Natural killer cell treated with Interleukin-12 subunit alpha and Interleukin-12 subunit beta and Interleukin-15 and Interleukin-18, amount 100 ng/mL, for 72 hours (primary cell): ENCODE data around the gene C3. TPM values are rescaled to one million over a fixed set of nuclear protein-coding genes. Genes with fewer than 3 reads are reported as not detected.
A peak's percentile ranks its signal among the peaks of the same experiment; 100 is the strongest.
"Not testable (repeated sequence)": the region's sequence is repeated elsewhere in the genome, so short reads cannot be mapped to it uniquely, and the experiment has no call there.

Experiments used
- ATAC-seq, 2 donors: fragments of 150-1000 bp; cut with Tn5 transposase in 1 of 2; sonication (Bioruptor Pico), chemical (Tn5 transposase) in 1 of 2; 2 replicates each; pipeline ENCODE4 v1.10.0; 2021
- DNase-seq: peaks from one replicate; pipeline ENCODE4 v3.0.0; 2022; ENCODE audit warnings: low spot score
- H3K27ac Mint-ChIP-seq, 2 donors: 1 replicate in 1 of 2; 2 replicates in 1 of 2; pipeline ENCODE4 v1.8.0; 2022; ENCODE audit warnings: mixed read lengths in 2 of 2, mild to moderate bottlenecking in 1 of 2, moderate library complexity in 1 of 2
- H3K27me3 Mint-ChIP-seq, 2 donors: 1 replicate in 1 of 2; 2 replicates in 1 of 2; pipeline ENCODE4 v1.8.0; 2022; ENCODE audit warnings: mixed read lengths in 2 of 2
- H3K36me3 Mint-ChIP-seq: one replicate; pipeline ENCODE4 v1.8.0; 2022; ENCODE audit warnings: mixed read lengths
- H3K4me1 Mint-ChIP-seq, 2 donors: 1 replicate in 1 of 2; 2 replicates in 1 of 2; pipeline ENCODE4 v1.8.0; 2022; ENCODE audit warnings: low read depth in 2 of 2, mixed read lengths in 2 of 2, mild to moderate bottlenecking in 1 of 2
- H3K4me3 Mint-ChIP-seq: one replicate; pipeline ENCODE4 v1.8.0; 2022; ENCODE audit warnings: mixed read lengths
- H3K9me3 Mint-ChIP-seq: 2 replicates; pipeline ENCODE4 v1.8.0; 2022; ENCODE audit warnings: mixed read lengths
- total RNA-seq, 2 donors: library from RNA; stranded (reverse); gene quantifications; one replicate each; pipeline ENCODE4 v1.2.3, GENCODE V29; 2022

C3 gene
- total RNA-seq, 2 donors from 2014 or later = 3.5 to 9.2 TPM

GRCh38 chr19:6679139-6679538 lies 41.3 kb downstream of the C3 start:
- DNase-seq = no peak
- H3K4me1 Mint-ChIP-seq = peaks cover 37 to 45% of the 10 kb centered on the region in 2 donors
- H3K4me3 Mint-ChIP-seq = no peak overlapping the region

GRCh38 chr19:6678690-6679109 lies 41.8 kb downstream of the C3 start:
- Mint-ChIP-seq H3K4me1 (peaks cover 39 to 47% of the 10 kb centered on the region in 2 donors), H3K9me3 (peaks cover 4% of the 10 kb centered on the region), H3K27me3 (peaks cover 0 to 2% of the 10 kb centered on the region in 2 donors), H3K36me3 (no peaks in the 10 kb centered on the region), H3K27ac (peak overlapping the region; percentile 0 to 12), H3K4me3 (peak overlapping the region; percentile 18)
- ATAC-seq = peak; percentile 78 to 80
- DNase-seq = no peak

More at GRCh38 chr19:6679139-6679538, 41.3 kb downstream of the C3 start:
- H3K27me3 Mint-ChIP-seq = peaks cover 0 to 2% of the 10 kb centered on the region in 2 donors
- no peak for ATAC-seq
- H3K27ac Mint-ChIP-seq = peak overlapping the region; percentile 12
- peaks cover 4% of the 10 kb centered on the region for H3K9me3 Mint-ChIP-seq
- H3K36me3 Mint-ChIP-seq = no peaks in the 10 kb centered on the region

DNA sequence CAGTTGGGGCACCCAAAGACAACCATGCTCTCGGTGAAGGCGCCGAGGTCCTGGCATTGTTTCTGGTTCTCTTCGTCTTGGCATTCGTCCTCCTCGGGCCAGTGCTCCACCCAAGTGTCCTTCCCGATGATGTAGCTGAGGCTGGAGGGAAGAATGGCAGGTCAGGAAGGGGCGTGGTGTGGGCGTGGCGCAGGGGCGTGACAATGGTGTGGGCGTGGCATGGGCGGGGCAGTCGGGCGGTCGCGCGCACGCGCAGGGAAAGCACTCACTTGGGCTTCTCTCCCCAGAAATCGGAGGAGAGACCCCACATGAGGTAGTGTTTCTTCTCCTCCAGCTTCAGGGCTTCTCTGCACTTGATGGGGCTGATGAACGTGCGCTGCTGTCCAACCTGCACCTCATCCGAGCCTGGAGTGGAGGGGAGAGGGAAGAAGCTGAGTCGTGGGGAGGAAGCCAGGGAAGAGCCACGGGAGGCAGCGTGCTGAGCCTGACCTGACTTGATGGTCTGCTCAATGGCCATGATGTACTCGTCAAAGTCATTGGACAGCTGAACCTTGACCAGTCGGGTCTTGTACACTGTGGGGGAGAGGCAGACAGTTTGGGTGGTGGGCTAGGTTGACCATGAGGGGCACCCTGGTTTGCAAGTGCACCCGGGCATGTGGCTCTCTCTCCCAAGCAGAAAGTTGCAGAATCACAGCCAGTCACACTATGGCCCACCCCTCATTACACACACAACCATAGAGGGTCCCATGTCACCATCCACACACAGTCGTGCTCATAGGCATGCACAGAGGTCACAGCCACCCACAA lies 42.4 kb downstream of the C3 start:
- H3K4me1 Mint-ChIP-seq = peaks cover 39 to 47% of the 10 kb centered on the region in 2 donors
- peak overlapping the region; percentile 73 for H3K4me3 Mint-ChIP-seq
- peak in 1 of 2 donors; percentile 38 for ATAC-seq
- H3K36me3 Mint-ChIP-seq = no peaks in the 10 kb centered on the region
- DNase-seq = no peak
- H3K9me3 Mint-ChIP-seq = peaks cover 4% of the 10 kb centered on the region
- peak overlapping the region; percentile 0 to 40 for H3K27ac Mint-ChIP-seq
- H3K27me3 Mint-ChIP-seq = peaks cover 0 to 2% of the 10 kb centered on the region in 2 donors

DNA sequence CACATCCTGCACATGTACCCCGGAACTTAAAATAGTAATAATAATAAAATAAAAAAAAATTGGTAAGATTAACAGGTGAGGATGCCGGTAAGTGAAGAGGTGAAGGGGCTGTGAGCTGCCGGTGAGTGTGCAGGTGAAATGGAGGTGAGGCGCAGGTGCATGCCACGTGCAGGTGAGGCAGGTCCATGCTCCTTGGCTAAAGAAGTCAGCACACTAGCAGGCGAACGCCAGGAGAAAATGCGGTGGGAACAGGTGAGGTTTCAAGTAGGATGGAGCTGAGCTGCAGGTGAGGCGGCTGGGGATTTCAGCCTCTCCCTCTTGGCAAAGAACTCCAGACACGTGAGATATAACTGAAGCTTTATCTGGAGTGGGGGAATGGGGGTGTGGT lies 43.0 kb downstream of the C3 start:
- DNase-seq (no peak), ATAC-seq (no peak)
- peaks cover 42 to 50% of the 10 kb centered on the region in 2 donors for H3K4me1 Mint-ChIP-seq
- H3K9me3 Mint-ChIP-seq = peaks cover 4% of the 10 kb centered on the region
- H3K27ac Mint-ChIP-seq = peak overlapping the region in 1 of 2 donors; percentile 40
- peak overlapping the region; percentile 73 for H3K4me3 Mint-ChIP-seq
- H3K27me3 Mint-ChIP-seq = peaks cover 0 to 2% of the 10 kb centered on the region in 2 donors
- H3K36me3 Mint-ChIP-seq = no peaks in the 10 kb centered on the region

- peaks cover 0 to 3% of the 10 kb centered on the region in 2 donors for H3K27me3 Mint-ChIP-seq
- H3K9me3 Mint-ChIP-seq = peaks cover 4% of the 10 kb centered on the region
- peak overlapping the region; percentile 8 to 9 for H3K27ac Mint-ChIP-seq
Measured at GRCh38 chr19:6676288-6676687, 44.2 kb downstream of the C3 start.

DNA sequence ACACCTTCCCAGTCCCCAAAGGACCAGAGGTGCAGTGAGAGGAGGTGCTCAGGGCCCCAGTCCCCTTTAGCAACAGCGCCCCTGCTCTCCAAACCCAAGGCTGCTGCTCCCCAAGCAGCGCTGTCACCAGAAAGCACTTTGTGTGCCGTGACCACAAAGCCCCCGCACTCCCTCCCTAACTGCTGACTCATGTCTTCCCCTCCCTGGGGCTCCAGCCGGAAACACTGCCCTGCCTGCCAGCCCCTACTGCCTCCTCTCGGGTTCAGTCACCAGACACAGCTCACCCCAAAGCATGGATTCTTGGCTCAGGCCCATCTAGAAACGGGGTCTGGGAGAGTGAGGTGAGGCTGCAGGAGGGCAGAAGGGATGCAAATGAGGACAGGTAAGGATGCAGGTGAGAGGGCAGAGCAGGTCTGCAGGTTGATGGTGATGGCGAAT lies 45.6 kb downstream of the C3 start:
- ATAC-seq = peak; percentile 78 to 79
- Mint-ChIP-seq H3K36me3 (no peaks in the 10 kb centered on the region), H3K4me1 (peaks cover 57 to 68% of the 10 kb centered on the region in 2 donors), H3K9me3 (peaks cover 4% of the 10 kb centered on the region), H3K27ac (peak overlapping the region; percentile 55 to 56), H3K4me3 (peak overlapping the region; percentile 76), H3K27me3 (peaks cover 0 to 3% of the 10 kb centered on the region in 2 donors)
- peak; percentile 94 for DNase-seq

More at GRCh38 chr19:6676288-6676687, 44.2 kb downstream of the C3 start:
- DNase-seq (no peak), ATAC-seq (no peak)
- H3K4me1 Mint-ChIP-seq = peaks cover 47 to 57% of the 10 kb centered on the region in 2 donors
- H3K36me3 Mint-ChIP-seq = no peaks in the 10 kb centered on the region
- no peak overlapping the region for H3K4me3 Mint-ChIP-seq

DNA sequence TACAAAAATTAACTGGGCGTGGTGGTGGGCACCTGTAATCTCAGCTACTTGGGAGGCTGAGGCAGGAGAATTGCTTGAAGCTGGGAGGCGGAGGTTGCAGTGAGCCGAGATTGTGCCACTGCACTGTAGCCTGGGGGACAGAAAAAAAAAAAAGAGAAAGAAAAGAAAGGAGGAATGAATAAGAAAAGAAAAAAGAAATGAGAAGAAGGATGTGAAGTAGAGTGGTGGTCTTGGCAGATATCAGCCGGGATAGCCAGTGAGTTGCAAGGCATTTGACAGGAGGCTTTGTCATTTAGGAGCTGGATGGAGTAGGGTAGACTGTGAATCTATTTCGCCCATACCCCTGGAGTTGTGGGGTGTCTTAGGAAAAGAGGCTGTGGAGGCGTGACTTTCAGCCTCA lies 46.0 kb downstream of the C3 start:
- H3K9me3 Mint-ChIP-seq, H3K27me3 Mint-ChIP-seq, H3K36me3 Mint-ChIP-seq, ATAC-seq, DNase-seq: not testable (repeated sequence)
- Mint-ChIP-seq H3K27ac (peak overlapping the region; percentile 55 to 56), H3K4me1 (peaks cover 62 to 68% of the 10 kb centered on the region in 2 donors), H3K4me3 (peak overlapping the region; percentile 76)

DNA sequence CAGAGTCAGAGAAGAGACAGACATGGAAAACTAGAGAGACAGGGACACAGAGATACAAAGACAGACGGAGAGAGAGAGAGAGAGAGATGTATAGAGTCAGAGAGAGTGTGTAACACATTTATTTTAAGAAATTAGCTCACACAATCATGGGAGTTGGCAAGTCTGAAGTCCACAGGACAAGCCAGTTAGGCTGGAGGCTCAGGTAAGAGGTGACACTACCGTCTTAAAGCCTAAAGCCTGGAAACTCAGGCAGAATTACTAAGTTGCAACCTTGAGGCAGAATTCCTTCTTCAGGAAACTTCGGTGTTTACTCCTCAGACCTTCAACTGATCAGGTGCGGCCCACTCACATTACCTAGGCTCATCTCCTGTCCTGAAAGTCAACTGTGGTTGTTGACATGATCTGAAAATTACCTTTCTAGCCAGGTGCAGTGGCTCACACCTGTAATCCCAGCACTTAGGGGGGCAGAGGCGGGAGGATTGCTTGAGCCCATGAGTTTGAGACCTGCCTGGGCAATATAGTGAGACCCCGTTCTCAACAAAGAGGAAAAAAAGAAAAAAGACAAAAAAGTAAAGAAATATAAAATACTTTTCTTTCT lies 47.7 kb downstream of the C3 start:
- Mint-ChIP-seq H3K27ac (peak overlapping the region; percentile 43 to 51), H3K27me3 (peaks cover 0 to 3% of the 10 kb centered on the region in 2 donors), H3K36me3 (no peaks in the 10 kb centered on the region), H3K4me1 (peaks cover 63 to 68% of the 10 kb centered on the region in 2 donors), H3K4me3 (peak overlapping the region; percentile 26), H3K9me3 (no peaks in the 10 kb centered on the region)
- ATAC-seq = no peak
- DNase-seq = no peak

DNA sequence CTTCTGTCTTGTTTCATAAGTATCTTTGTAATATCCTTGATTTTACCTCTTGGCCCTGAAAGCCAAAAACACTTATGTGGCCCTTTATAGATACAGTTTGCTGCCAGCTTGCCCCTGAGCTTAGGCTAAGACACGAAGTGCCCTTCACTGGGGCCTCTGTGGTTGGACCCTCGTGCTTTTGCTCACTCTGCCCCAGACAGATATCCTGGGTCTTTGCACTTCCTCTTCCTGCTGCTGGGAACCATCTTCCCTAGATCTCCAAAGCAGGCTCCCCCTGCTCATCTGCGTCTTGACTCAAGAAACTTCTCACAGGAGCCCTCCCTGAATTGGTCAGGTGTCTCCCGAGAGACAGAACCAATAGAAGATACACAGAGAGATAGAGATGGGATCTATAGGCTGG lies 48.5 kb downstream of the C3 start:
- Mint-ChIP-seq H3K9me3 (no peaks in the 10 kb centered on the region), H3K27ac (peak overlapping the region; percentile 43 to 51), H3K4me3 (peak overlapping the region; percentile 11), H3K36me3 (no peaks in the 10 kb centered on the region), H3K27me3 (peaks cover 0 to 3% of the 10 kb centered on the region in 2 donors), H3K4me1 (peaks cover 62 to 71% of the 10 kb centered on the region in 2 donors)
- ATAC-seq (no peak), DNase-seq (no peak)

DNA sequence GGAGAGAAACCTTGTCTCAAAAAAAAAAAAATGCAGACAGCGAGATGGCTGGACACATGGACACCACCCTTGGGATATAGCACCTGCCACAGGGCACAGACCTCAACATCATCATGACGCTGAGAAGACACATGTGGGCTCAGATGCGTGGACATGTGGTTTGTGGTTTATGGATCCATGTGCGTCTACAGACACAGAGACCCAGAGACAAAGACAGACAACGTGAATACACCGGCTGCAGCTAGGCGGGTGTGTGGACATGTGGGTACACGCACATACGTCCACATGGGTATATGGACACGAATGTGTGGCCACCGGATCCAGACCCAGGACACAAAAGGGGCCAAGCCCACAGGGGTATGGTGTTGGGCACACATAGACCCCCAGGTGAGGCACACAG lies 51.8 kb downstream of the C3 start:
- Mint-ChIP-seq H3K27me3 (peaks cover 0 to 3% of the 10 kb centered on the region in 2 donors), H3K27ac (peak overlapping the region; percentile 82 to 84), H3K36me3 (no peaks in the 10 kb centered on the region), H3K9me3 (no peaks in the 10 kb centered on the region), H3K4me1 (peaks cover 43 to 45% of the 10 kb centered on the region in 2 donors), H3K4me3 (peak overlapping the region; percentile 98)
- no peak for DNase-seq
- ATAC-seq = no peak

GRCh38 chr19:6667114-6667627 lies 53.3 kb downstream of the C3 start:
- peak overlapping the region; percentile 38 for H3K4me3 Mint-ChIP-seq
- DNase-seq = no peak
- ATAC-seq = no peak
- H3K9me3 Mint-ChIP-seq = no peaks in the 10 kb centered on the region
- no peak overlapping the region for H3K27ac Mint-ChIP-seq
- H3K27me3 Mint-ChIP-seq = no peaks in the 10 kb centered on the region
- H3K36me3 Mint-ChIP-seq = no peaks in the 10 kb centered on the region
- H3K4me1 Mint-ChIP-seq = peaks cover 37 to 45% of the 10 kb centered on the region in 2 donors

DNA sequence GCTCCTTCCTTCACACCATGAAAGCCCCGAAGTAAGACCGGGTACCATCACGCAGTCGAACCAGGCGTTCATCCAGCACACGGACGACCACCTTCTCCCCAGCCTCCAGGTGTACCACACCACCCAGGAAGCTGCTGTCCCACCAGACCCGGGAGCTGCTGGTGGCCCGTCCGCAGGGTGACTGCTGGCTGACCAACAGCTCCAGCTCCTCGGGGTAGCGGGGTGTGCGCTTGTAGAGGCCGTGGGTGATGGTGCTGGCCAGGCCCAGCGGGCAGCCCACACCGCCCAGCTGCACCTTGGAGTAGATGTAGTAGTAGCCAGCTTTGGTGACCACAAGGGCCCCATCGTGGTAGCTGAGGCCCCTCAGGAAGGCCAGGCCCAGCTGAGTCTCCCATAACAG lies 55.5 kb downstream of the C3 start:
- H3K27me3 Mint-ChIP-seq = no peaks in the 10 kb centered on the region
- no peaks in the 10 kb centered on the region for H3K36me3 Mint-ChIP-seq
- no peak overlapping the region for H3K4me3 Mint-ChIP-seq
- peaks cover 23 to 47% of the 10 kb centered on the region in 2 donors for H3K4me1 Mint-ChIP-seq
- no peaks in the 10 kb centered on the region for H3K9me3 Mint-ChIP-seq
- H3K27ac Mint-ChIP-seq = no peak overlapping the region
- ATAC-seq = no peak
- no peak for DNase-seq

- Mint-ChIP-seq H3K27me3 (no peaks in the 10 kb centered on the region), H3K36me3 (no peaks in the 10 kb centered on the region), H3K27ac (no peak overlapping the region), H3K4me1 (peaks cover 14 to 38% of the 10 kb centered on the region in 2 donors), H3K4me3 (no peak overlapping the region), H3K9me3 (no peaks in the 10 kb centered on the region)
- DNase-seq = peak; percentile 84
- ATAC-seq = peak; percentile 86 to 88
Measured at GRCh38 chr19:6663236-6664201, 56.9 kb downstream of the C3 start.
